ENCODE results near the gene TNFRSF25.
"Not testable (repeated sequence)": the region's sequence is repeated elsewhere in the genome, so short reads cannot be mapped to it uniquely, and the experiment has no call there.

DNA sequence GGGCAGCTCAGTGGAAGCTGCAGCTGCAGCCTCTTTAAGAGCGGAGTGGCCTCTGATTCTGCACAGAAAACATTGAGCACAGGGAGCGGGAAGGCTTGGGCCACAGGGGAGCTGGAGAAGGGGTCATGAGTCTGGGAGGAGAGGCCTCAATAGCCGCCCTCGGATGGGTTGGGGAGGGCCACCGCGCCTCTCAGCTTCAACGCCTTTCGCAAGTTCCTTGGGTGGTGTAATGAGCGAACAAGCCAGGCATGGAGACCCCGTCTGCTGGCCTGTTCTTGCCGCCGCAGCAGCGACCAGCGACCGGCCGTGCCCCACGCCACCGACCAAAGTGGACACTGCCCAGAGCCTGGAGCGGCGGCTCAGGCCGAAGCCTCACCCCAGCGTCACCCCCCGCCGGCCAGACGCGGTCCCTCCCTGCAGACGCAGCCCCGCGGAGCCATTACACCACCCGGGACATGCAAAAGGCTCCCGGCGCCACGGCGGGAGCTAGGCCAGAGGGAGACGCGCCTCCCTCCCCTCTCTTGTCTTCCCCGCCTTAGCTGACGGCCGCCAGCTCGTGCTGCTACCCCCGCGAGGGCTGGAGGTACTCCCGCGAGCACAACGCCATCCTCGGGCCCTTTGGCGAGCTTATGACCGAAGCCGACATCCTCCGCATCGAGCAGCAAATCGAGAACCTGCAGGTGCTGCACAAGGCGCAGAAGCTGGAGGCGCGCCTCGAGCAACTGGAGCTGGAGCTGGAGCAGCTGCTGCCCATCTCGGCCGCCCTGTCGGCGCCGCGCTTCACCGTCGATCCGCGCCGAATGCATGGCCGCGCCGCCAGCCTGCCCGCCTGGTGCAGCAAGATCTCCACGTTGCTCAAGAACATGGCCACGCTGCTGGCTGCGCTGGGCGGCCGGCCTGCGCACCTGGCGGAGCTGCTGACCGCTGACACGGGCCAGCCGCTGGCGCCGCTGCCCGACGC lies 11.8 kb downstream of the TNFRSF25 start:
- TF ChIP-seq, protein P1, sequence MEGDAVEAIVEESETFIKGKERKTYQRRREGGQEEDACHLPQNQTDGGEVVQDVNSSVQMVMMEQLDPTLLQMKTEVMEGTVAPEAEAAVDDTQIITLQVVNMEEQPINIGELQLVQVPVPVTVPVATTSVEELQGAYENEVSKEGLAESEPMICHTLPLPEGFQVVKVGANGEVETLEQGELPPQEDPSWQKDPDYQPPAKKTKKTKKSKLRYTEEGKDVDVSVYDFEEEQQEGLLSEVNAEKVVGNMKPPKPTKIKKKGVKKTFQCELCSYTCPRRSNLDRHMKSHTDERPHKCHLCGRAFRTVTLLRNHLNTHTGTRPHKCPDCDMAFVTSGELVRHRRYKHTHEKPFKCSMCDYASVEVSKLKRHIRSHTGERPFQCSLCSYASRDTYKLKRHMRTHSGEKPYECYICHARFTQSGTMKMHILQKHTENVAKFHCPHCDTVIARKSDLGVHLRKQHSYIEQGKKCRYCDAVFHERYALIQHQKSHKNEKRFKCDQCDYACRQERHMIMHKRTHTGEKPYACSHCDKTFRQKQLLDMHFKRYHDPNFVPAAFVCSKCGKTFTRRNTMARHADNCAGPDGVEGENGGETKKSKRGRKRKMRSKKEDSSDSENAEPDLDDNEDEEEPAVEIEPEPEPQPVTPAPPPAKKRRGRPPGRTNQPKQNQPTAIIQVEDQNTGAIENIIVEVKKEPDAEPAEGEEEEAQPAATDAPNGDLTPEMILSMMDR (IDR thresholded peaks at IDR 0.05) = not testable (repeated sequence)
- not testable (repeated sequence) for TF ChIP-seq POLR2A (IDR thresholded peaks at IDR 0.05)
